Karpas-422 (cell line): ENCODE measurements around the gene PAPPA. TPM values are rescaled to one million over a fixed set of nuclear protein-coding genes. Genes with fewer than 3 reads are reported as not detected.

Experiments used
- DNase-seq: peaks from one replicate; pipeline ENCODE4 v3.0.0-alpha.2; 2015
- H2AFZ ChIP-seq: fragments of 200-600 bp; sonication (generic); 2 replicates; pipeline ENCODE4 v1.6.1; 2014; ENCODE audit warnings: antibody characterized with exemption, low read length, mixed read lengths
- H3K27ac ChIP-seq: fragments of 200-600 bp; sonication (generic); 2 replicates; pipeline ENCODE4 v1.5.1; 2014; ENCODE audit warnings: mild to moderate bottlenecking, low read length, moderate library complexity
- H3K27me3 ChIP-seq: fragments of 200-600 bp; sonication (generic); 2 replicates; pipeline ENCODE4 v1.6.1; 2014; ENCODE audit warnings: low read length, mixed read lengths
- H3K36me3 ChIP-seq: fragments of 200-600 bp; sonication (generic); 2 replicates; pipeline ENCODE4 v1.6.1; 2014; ENCODE audit warnings: low read length, mixed read lengths; ENCODE audit not compliant: insufficient read depth
- H3K4me1 ChIP-seq: fragments of 200-600 bp; sonication (generic); 2 replicates; pipeline ENCODE4 v1.6.1; 2014; ENCODE audit warnings: mild to moderate bottlenecking, low read length, mixed read lengths
- H3K4me2 ChIP-seq: fragments of 200-600 bp; sonication (generic); 2 replicates; pipeline ENCODE4 v1.6.1; 2014; ENCODE audit warnings: low read length, low read depth, mild to moderate bottlenecking; ENCODE audit not compliant: poor library complexity, severe bottlenecking
- H3K4me3 ChIP-seq: fragments of 200-600 bp; sonication (generic); 2 replicates; pipeline ENCODE4 v1.5.1; 2014; ENCODE audit warnings: mild to moderate bottlenecking, antibody characterized with exemption, low read length, mixed read lengths
- H3K79me2 ChIP-seq: fragments of 200-600 bp; sonication (generic); 2 replicates; pipeline ENCODE4 v1.6.1; 2014; ENCODE audit warnings: mild to moderate bottlenecking, low read length, mixed read lengths
- H3K9ac ChIP-seq: fragments of 200-600 bp; sonication (generic); 2 replicates; pipeline ENCODE4 v1.6.0; 2014; ENCODE audit warnings: low read length
- H3K9me2 ChIP-seq: fragments of 200-600 bp; sonication (generic), shearing (Covaris generic); replicated peaks from 2 replicates; pipeline ENCODE4 v1.6.0; 2014; ENCODE audit warnings: mild to moderate bottlenecking, low read length, moderate library complexity; ENCODE audit not compliant: insufficient read depth
- H3K9me3 ChIP-seq: fragments of 300-700, 200-600 bp; sonication (generic); 2 replicates; pipeline ENCODE4 v1.6.1; 2014; ENCODE audit warnings: low read length, mixed read lengths
- H4K20me1 ChIP-seq: fragments of 200-600 bp; sonication (generic); 2 replicates; pipeline ENCODE4 v1.6.1; 2014; ENCODE audit warnings: mild to moderate bottlenecking, antibody characterized with exemption, low read length, low read depth; ENCODE audit not compliant: insufficient read depth
- total RNA-seq: library from RNA; depleted of rRNA; stranded (reverse); fragments of >200 nt; shearing (Covaris generic); gene quantifications from 2 replicates; pipeline ENCODE4 v1.2.3, GENCODE V29; 2014; ENCODE audit warnings: low replicate concordance

The PAPPA gene
- total RNA-seq, 1 experiment from 2014 or later: 0.30 TPM

DNA sequence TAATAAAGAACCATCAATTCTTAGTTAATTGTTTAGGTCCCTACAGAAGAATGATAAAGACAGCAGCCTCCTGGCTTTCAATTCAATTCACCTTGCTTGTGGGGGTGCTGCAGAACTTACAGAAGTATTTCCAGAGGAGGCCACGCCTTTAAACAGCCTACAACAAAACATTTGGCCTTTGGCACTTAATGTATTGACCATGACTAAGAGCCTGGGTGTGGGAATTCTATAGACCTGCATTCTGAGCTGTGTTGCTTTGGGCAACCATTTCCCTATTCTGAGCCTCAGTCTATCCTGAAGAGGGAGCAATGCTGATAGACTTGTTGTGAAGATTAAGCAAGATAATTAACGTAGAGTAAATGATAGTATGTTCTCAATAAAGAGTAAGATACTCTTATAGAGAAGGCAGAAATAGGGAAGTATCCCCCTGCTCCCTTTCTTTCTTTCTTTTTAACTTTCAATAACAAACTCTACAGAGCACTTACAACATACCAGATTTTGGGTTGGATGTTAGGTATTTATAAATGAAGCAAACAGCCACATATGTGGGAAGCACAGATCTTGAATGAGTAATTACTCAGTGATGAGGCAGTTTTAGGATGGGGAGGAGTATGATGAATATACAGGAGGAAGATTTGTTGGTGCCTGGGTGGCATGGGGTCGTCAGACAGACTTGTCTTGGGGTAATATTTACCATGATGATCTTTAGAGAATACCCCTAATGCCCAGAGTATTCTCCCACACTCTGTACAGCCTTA is 28.4 kb downstream of the PAPPA start:
- no peak for DNase-seq
- Histone ChIP-seq H3K27me3 (no peaks in the 10 kb centered on the region), H3K9me3 (no peaks in the 10 kb centered on the region), H3K79me2 (no peaks in the 10 kb centered on the region), H3K9ac (no peak overlapping the region), H3K4me1 (peaks cover 9% of the 10 kb centered on the region), H3K9me2 (no peaks in the 10 kb centered on the region), H3K36me3 (no peaks in the 10 kb centered on the region), H2AFZ (no peak overlapping the region), H3K4me2 (no peak overlapping the region), H3K4me3 (no peak overlapping the region), H3K27ac (no peak overlapping the region), H4K20me1 (no peaks in the 10 kb centered on the region)

DNA sequence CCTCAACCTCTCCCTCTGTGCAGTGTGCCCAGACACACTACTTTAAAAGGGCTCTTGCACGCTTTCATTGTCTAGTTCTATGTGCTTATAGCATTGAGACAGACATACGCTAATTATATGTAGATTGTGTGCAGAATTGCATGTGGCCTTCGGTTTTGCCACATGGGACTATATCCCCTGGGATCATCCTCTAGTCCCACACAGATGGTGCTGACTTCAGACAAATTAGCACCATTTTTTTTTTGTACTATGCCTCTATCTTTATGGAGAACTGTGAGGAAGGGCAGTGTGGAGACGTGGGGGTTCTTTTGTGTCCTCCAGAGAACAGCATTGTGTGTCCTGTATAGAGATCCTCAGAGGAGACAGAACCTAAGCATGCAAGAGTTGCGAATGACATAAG is 29.3 kb downstream of the PAPPA start:
- DNase-seq: peak; percentile 53
- Histone ChIP-seq H4K20me1 (no peaks in the 10 kb centered on the region), H3K79me2 (no peaks in the 10 kb centered on the region), H3K36me3 (no peaks in the 10 kb centered on the region), H2AFZ (no peak overlapping the region), H3K9ac (no peak overlapping the region), H3K9me2 (no peaks in the 10 kb centered on the region), H3K27ac (no peak overlapping the region), H3K9me3 (no peaks in the 10 kb centered on the region), H3K27me3 (no peaks in the 10 kb centered on the region), H3K4me2 (no peak overlapping the region), H3K4me3 (no peak overlapping the region), H3K4me1 (peaks cover 9% of the 10 kb centered on the region)

DNA sequence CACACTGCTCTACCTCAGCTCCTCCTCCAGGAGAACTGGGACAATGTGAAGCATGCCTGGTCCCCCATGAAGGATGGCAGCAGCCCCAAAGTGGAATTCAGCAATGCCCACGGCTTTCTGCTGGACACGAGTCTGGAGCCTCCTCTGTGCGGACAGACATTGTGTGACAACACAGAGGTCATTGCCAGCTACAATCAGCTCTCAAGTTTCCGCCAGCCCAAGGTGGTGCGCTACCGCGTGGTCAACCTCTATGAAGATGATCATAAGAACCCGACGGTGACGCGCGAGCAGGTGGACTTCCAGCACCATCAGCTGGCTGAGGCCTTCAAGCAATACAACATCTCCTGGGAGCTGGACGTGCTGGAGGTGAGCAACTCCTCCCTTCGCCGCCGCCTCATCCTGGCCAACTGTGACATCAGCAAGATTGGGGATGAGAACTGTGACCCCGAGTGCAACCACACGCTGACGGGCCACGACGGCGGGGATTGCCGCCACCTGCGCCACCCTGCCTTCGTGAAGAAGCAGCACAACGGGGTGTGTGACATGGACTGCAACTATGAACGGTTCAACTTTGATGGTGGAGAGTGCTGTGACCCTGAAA is 34.1 kb downstream of the PAPPA start:
- Histone ChIP-seq H4K20me1 (no peaks in the 10 kb centered on the region), H3K27ac (no peak overlapping the region), H3K9ac (no peak overlapping the region), H2AFZ (no peak overlapping the region), H3K9me3 (no peaks in the 10 kb centered on the region), H3K27me3 (no peaks in the 10 kb centered on the region), H3K4me2 (no peak overlapping the region), H3K79me2 (no peaks in the 10 kb centered on the region), H3K9me2 (no peaks in the 10 kb centered on the region), H3K4me3 (no peak overlapping the region), H3K4me1 (peaks cover 6% of the 10 kb centered on the region), H3K36me3 (no peaks in the 10 kb centered on the region)
- DNase-seq: no peak

DNA sequence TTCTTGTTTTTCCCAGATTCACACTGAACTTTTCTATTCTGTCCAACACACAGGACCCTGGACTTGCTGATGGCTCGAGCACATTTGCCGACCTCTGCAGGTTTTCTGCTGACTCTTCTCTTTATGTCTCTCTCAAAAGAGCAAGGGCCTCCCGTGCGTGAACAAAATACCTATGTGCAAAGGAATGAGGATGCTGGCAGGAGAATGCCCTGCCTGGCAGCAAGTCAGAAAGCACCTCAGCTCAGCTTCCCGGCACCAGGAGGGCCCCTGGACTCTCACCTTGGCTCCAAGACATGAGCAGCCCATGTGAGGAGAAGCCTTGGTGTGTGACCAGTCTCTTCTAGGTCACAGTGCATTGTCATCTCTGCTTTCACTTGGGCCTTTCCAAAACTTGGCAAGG is 36.1 kb downstream of the PAPPA start:
- no peak overlapping the region for H3K4me2 ChIP-seq
- no peaks in the 10 kb centered on the region for H3K36me3 ChIP-seq
- no peak overlapping the region for H2AFZ ChIP-seq
- H3K9me2 ChIP-seq: no peaks in the 10 kb centered on the region
- H3K9me3 ChIP-seq: no peaks in the 10 kb centered on the region
- DNase-seq: no peak
- no peaks in the 10 kb centered on the region for H3K79me2 ChIP-seq
- H3K4me3 ChIP-seq: no peak overlapping the region
- H3K9ac ChIP-seq: no peak overlapping the region
- H3K4me1 ChIP-seq: no peaks in the 10 kb centered on the region
- no peaks in the 10 kb centered on the region for H4K20me1 ChIP-seq
- no peaks in the 10 kb centered on the region for H3K27me3 ChIP-seq
- H3K27ac ChIP-seq: no peak overlapping the region

DNA sequence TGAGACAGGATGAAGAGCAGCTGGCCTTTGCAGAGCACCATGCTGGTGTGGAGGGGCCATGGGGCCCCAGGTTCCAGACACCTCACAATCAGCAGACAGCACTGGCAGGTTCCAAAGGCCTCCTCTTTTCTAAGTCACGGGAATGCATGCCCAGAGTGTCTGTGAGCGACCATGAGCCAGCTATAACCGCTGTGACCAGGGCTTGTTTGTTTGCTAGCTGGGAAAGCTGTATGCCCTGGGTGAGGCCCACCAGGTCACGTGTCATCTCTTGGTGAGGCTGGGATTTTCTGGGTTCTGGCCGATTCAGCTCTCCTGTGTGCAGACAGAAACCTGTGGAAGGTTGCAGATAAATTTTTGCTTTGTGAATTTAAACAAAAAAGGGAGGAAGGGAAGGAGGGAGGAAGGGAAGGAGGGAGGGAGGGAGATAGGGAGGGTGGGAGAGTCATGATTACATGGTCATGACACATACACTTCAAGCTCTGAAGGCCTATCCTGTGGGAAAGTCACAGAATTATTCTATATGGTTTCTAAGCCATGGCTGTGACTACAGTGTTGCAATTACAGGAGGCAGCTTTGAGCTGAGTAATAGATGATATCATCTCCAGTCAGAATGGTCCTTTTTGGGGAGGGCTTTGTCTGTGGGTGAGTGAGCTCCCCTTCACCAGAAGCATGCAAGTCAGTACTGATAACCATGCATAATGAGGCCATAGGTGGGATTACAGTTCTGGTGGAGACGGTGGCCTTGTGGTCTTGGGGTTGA is 37.2 kb downstream of the PAPPA start:
- no peaks in the 10 kb centered on the region for H4K20me1 ChIP-seq
- DNase-seq: no peak
- no peak overlapping the region for H3K9ac ChIP-seq
- no peak overlapping the region for H3K4me3 ChIP-seq
- no peaks in the 10 kb centered on the region for H3K9me2 ChIP-seq
- H3K27me3 ChIP-seq: no peaks in the 10 kb centered on the region
- no peak overlapping the region for H2AFZ ChIP-seq
- no peaks in the 10 kb centered on the region for H3K9me3 ChIP-seq
- H3K79me2 ChIP-seq: no peaks in the 10 kb centered on the region
- no peaks in the 10 kb centered on the region for H3K36me3 ChIP-seq
- H3K27ac ChIP-seq: no peak overlapping the region
- H3K4me2 ChIP-seq: no peak overlapping the region
- H3K4me1 ChIP-seq: no peaks in the 10 kb centered on the region

DNA sequence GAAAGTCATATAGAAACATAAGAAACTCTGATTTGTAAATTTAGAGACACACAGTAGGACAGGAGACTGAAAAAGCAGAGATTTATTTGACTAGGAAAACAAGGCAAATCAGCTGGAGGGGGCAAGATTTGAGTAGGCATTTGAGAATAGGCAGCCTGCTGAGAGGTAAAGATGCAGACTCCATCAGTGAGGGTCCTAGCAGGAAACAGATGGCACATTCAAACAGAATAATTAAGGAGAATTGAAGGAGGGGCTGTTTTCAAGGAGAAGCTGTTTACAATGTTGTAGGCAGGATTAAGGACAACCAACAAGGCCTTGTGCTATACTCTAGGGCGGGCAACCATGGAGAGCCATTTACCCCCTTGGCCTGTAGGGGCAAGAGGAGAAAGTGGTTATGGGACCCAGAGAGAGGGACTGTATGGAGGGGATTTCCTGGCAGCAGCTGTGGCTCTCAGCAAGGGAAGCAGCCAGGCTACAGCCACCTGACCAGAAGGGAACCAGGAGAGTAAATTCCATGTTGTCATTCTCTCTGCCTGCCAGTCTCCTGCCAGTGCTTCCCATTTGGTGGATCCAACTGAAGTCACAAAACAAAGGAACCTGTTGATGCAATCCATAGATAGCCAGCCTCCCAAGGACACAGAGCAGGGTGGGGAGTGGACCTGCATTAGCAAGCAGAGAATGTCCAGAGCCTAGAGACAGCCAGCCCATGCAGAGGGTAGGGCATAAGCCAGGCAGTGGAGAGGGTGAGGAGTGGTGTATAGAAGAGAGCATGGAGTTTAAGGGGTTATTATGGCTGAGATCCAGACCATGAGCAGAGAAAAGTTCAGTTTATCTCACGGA is 38.2 kb downstream of the PAPPA start:
- DNase-seq: no peak
- no peaks in the 10 kb centered on the region for H3K9me3 ChIP-seq
- no peak overlapping the region for H3K4me2 ChIP-seq
- H3K27ac ChIP-seq: no peak overlapping the region
- H2AFZ ChIP-seq: no peak overlapping the region
- H3K4me3 ChIP-seq: no peak overlapping the region
- no peaks in the 10 kb centered on the region for H3K36me3 ChIP-seq
- no peaks in the 10 kb centered on the region for H3K9me2 ChIP-seq
- no peaks in the 10 kb centered on the region for H4K20me1 ChIP-seq
- H3K4me1 ChIP-seq: no peaks in the 10 kb centered on the region
- no peak overlapping the region for H3K9ac ChIP-seq
- H3K27me3 ChIP-seq: no peaks in the 10 kb centered on the region
- H3K79me2 ChIP-seq: no peaks in the 10 kb centered on the region

DNA sequence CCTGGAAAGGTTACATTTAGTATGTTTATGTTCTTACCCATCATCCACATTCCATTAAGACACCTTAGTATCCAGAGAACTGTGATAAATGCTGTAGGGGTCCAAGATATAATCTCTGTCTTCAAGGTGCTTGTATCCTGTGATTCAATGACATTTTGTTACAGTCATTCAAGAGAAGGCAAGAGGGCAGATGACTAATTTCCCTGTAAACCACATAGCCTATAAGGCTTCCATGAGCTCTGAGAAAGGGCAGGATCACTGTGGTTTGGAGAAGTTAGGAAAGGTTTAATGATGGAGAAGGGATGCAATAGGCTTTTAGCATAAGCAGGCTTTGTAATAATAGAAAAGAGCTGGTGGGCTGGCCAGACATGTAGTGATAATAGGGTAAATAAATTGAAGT is 40.0 kb downstream of the PAPPA start:
- no peak overlapping the region for H3K27ac ChIP-seq
- no peaks in the 10 kb centered on the region for H4K20me1 ChIP-seq
- no peak overlapping the region for H3K9ac ChIP-seq
- no peak overlapping the region for H3K4me2 ChIP-seq
- no peaks in the 10 kb centered on the region for H3K79me2 ChIP-seq
- H3K9me2 ChIP-seq: no peaks in the 10 kb centered on the region
- H3K9me3 ChIP-seq: no peaks in the 10 kb centered on the region
- no peak for DNase-seq
- H3K36me3 ChIP-seq: no peaks in the 10 kb centered on the region
- no peaks in the 10 kb centered on the region for H3K27me3 ChIP-seq
- no peaks in the 10 kb centered on the region for H3K4me1 ChIP-seq
- H2AFZ ChIP-seq: no peak overlapping the region
- no peak overlapping the region for H3K4me3 ChIP-seq

DNA sequence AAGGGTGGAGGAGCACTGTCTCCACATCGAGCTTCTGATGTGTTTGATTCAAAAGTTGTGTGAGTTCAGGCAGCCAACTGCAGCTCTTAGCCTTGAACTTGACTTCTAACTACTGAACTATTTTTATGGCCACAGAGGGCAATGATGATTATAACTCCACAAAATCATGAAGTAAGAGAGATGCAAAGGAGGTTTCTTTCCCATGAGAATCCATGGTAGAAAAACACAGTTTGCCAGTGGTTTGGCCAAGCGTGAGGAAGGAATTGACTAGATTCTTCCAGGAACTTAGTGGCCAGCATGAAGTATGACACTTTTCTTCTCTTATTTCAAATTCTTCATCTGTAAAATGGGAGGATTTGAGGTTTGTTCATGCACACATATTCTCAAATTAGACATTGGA is 43.2 kb downstream of the PAPPA start:
- Histone ChIP-seq H3K9me3 (no peaks in the 10 kb centered on the region), H3K4me2 (no peak overlapping the region), H3K27ac (no peak overlapping the region), H3K36me3 (no peaks in the 10 kb centered on the region), H3K4me3 (no peak overlapping the region), H3K4me1 (no peaks in the 10 kb centered on the region), H2AFZ (no peak overlapping the region), H3K9ac (no peak overlapping the region), H3K27me3 (no peaks in the 10 kb centered on the region), H4K20me1 (no peaks in the 10 kb centered on the region), H3K79me2 (no peaks in the 10 kb centered on the region), H3K9me2 (no peaks in the 10 kb centered on the region)
- no peak for DNase-seq
